Measurements from ENCODE around the gene RAB15.

RAB15 gene

DNA sequence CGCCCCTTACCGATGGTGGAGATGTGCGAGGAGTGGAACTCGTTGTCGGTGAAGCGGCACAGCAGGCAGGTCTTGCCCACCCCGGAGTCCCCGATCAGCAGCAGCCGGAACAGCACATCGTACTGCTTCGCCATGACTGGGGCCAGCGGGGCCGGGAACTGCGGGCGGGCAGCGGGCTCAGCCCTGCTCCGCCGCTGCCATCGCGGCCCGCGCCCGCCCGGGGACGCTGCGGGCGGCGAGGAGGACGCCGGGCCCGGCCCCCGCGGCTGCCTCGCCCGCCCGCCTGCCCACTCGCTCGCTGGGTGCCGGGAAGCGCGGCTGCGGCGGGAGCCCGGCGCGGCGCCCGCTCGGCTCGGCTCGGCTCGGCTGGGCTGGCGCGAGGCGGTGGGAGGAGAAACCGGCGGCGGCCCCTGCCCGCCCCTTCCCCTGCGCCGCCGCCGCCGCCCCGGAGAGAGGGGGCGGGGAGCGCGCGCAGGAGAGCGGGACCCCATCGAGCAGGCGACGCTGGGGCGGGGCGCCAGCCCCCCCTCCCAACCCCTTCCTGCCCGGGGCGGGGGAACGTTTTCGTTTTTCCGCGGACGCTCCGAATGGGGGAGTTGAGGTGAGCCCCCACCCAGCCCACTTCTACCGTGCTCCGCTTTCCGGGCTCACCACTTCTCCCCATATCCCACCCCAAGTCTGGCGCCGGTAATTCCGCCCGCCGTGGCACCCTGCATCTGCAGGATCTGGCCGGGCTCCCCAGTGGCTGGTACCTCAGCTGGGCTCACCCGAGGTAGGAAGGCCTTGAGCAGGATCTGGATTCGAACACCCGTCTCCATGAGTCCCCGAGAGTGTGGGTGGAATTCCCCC lies at the start of gene RAB15:
Gene RAB15, minus strand, starts transcription at position 394 of the 849 bp plus-strand sequence. Its CDS starts 260 bp downstream, at position 134.
- DNase-seq (ENCODE audit: insufficient read length, low spot score) (no peak), FAIRE-seq (no peak)
- TF ChIP-seq, protein P1, sequence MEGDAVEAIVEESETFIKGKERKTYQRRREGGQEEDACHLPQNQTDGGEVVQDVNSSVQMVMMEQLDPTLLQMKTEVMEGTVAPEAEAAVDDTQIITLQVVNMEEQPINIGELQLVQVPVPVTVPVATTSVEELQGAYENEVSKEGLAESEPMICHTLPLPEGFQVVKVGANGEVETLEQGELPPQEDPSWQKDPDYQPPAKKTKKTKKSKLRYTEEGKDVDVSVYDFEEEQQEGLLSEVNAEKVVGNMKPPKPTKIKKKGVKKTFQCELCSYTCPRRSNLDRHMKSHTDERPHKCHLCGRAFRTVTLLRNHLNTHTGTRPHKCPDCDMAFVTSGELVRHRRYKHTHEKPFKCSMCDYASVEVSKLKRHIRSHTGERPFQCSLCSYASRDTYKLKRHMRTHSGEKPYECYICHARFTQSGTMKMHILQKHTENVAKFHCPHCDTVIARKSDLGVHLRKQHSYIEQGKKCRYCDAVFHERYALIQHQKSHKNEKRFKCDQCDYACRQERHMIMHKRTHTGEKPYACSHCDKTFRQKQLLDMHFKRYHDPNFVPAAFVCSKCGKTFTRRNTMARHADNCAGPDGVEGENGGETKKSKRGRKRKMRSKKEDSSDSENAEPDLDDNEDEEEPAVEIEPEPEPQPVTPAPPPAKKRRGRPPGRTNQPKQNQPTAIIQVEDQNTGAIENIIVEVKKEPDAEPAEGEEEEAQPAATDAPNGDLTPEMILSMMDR (IDR thresholded peaks at IDR 0.05; ENCODE audit: insufficient read depth, missing control alignments), result no peak

DNA sequence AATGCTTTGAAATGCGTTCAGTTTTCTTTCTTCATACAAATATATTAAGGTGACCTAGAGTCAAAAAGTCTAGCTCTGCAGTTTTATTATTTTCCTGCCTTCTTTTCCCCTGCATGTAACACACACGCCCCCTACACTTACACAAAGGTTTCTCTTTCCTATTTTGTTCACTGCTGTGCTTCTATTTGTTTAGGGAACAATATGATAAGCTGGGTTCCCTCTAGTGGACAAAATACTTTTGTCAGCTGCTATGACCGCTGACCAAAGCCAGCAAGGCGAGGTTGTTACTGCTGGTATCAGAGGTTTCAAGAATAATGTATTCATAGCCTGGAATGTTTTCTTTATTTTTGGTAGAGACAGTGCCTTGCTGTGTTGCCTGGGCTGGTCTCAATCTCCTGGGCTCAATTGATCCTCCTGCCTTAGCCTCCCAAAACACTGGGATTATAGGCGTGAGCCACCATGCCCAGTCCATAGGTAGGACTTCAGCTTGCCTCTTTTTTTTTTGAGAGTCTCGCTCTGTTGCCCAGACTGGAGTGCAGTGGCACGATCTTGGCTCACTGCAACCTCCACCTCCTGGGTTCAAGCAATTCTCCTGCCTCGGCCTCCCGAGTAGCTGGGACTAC lies 47.9 kb upstream of the RAB15 start:
- no peak for FAIRE-seq
- TF ChIP-seq, protein P1 (IDR thresholded peaks at IDR 0.05; ENCODE audit: insufficient read depth, missing control alignments), result peak; percentile 28
- no peak for DNase-seq (ENCODE audit: insufficient read length, low spot score)

- DNase-seq (ENCODE audit: insufficient read length, low spot score) (no peak), FAIRE-seq (no peak)
- TF ChIP-seq, protein P1 (IDR thresholded peaks at IDR 0.05; ENCODE audit: insufficient read depth, missing control alignments), result no peak
These were observed 44.3 kb upstream of the RAB15 start for GRCh38 chr14:65016471-65016870.

GRCh38 chr14:65015391-65015790 lies 43.3 kb upstream of the RAB15 start:
- FAIRE-seq, result no peak
- no peak for DNase-seq (ENCODE audit: insufficient read length, low spot score)
- TF ChIP-seq, protein P1 (IDR thresholded peaks at IDR 0.05; ENCODE audit: insufficient read depth, missing control alignments), result no peak

DNA sequence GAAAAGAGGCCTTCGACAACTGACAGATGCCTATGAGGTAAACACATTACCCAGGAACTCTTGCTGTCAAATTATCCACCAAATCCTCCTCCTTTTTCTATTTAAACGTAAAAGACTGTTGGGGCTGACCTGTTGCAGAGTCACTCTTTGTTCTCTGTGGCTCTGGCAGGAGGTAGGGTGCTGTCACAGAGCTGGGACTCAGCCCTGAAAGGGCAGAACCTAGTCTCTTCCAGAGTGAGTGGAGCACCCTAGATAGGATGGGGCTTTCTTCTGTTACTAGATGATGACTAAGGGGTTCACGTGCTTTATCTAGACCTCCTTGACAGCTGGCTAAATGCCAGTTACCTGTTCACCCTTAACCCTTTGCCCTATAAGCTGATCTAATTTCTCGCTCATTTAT lies 40.2 kb upstream of the RAB15 start:
- TF ChIP-seq, protein P1 (IDR thresholded peaks at IDR 0.05; ENCODE audit: insufficient read depth, missing control alignments), result no peak
- FAIRE-seq, result no peak
- DNase-seq (ENCODE audit: insufficient read length, low spot score), result no peak

- DNase-seq (ENCODE audit: insufficient read length, low spot score) (no peak), FAIRE-seq (no peak)
- TF ChIP-seq, protein P1 (IDR thresholded peaks at IDR 0.05; ENCODE audit: insufficient read depth, missing control alignments), result no peak
These were observed 39.4 kb upstream of the RAB15 start for GRCh38 chr14:65011538-65011937.
